RWPE1 (cell line): ENCODE measurements around the gene NOL9.
"Not testable (repeated sequence)": the region's sequence is repeated elsewhere in the genome, so short reads cannot be mapped to it uniquely, and the experiment has no call there.

Source experiments
- CTCF ChIA-PET: fragments of 350-600 bp; sonication (Branson Sonifier 250); formaldehyde crosslinking; extraction: SDS; loops from one replicate; lab custom pipeline; 2021; lab: Yijun Ruan, JAX
- POLR2A ChIA-PET: fragments of 400-600 bp; formaldehyde crosslinking; extraction: SDS; loops from one replicate; lab custom pipeline; 2020; ENCODE audit warnings: antibody characterized with exemption; ENCODE audit not compliant: low non-redundant PET; lab: Yijun Ruan, JAX
- DNase-seq: peaks from one replicate; pipeline ENCODE4 v3.0.0; 2012; ENCODE audit warnings: low spot score
- H3K27ac ChIP-seq: fragments of 450-650 bp; 2 replicates; pipeline ENCODE4 v1.5.1; 2017
- TF ChIP-seq, protein P1 (sequence below): fragments of 450-650 bp; conservative IDR thresholded peaks from 2 replicates; pipeline ENCODE4 v1.5.1; 2017; ENCODE audit warnings: low read depth, mild to moderate bottlenecking

The NOL9 gene

DNA sequence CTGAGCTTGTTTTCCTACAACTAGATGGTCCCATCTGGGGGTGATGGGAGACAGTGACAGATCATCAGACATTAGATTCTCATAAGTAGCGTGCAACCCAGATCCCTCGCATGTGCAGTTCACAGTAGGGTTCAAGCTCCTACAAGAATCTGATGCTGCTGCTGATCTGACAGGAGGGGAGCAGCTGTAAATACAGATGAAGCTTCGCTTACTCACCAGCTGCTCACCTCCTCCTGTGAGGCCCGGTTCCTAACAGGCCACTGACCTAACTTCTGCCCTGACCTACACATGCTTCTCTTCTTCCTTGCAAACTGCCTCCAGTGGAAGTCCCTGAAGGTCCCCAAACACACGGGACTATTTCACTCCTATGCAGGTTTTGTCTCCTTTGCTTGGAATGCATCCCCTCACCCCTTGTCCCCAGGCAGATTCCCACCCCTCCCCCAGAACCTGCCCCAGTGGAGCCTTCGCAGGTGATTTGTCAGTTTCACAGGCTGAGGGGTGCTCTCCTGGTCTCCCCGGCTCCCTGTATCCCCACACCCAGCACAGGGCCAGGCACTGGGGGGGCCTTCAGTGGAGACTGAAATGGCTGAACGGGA, 19.8 kb upstream of the NOL9 start:
- ChIA-PET POLR2A (no interaction called here), CTCF (interaction anchor here (0.6 kb wide), 1 partner anchor 127 kb away, joined by 3 read pairs; the partner anchor contains the start of gene DNAJC11)
- H3K27ac ChIP-seq: no peak overlapping the region
- TF ChIP-seq, protein P1, sequence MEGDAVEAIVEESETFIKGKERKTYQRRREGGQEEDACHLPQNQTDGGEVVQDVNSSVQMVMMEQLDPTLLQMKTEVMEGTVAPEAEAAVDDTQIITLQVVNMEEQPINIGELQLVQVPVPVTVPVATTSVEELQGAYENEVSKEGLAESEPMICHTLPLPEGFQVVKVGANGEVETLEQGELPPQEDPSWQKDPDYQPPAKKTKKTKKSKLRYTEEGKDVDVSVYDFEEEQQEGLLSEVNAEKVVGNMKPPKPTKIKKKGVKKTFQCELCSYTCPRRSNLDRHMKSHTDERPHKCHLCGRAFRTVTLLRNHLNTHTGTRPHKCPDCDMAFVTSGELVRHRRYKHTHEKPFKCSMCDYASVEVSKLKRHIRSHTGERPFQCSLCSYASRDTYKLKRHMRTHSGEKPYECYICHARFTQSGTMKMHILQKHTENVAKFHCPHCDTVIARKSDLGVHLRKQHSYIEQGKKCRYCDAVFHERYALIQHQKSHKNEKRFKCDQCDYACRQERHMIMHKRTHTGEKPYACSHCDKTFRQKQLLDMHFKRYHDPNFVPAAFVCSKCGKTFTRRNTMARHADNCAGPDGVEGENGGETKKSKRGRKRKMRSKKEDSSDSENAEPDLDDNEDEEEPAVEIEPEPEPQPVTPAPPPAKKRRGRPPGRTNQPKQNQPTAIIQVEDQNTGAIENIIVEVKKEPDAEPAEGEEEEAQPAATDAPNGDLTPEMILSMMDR: no peak
- no peak for DNase-seq

DNA sequence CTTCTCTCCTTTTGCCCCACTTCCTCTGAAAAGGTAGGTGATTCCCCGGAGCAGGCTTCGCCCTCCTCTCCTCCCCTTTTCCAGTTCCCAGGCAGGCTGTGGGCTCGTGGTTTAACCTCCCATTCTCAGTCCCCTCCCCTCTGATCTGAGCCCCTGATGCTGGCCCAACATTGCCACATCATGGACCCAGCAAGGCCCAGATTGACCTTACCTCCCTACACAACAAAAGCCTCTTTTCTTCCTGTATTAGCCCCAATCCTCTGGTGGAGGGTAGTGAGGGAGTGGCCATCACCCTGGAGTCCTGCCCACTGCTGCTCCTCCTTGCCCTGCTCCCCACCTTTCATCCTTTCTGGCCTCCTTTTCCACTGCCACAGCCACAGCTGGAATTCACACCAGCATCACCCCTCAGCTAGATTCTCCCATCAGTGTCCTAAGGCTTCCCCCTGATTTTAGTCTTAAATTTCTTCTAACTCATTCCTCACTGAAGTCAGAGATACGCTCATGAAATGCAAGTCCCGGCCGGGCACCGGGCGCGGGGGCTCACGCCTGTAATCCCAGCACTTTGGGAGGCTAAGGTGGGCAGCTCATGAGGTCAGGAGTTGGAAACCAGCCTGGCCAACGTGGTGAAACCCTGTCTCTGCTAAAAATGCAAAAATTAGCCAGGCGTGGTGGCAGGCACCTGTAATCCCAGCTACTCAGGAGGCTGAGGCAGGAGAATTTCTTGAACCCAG, 18.5 kb upstream of the NOL9 start:
- POLR2A ChIA-PET: no interaction called here
- DNase-seq: no peak
- CTCF ChIA-PET: interaction anchor here (0.6 kb wide), 1 partner anchor 363 kb away, joined by 3 read pairs; no protein-coding TSS in a partner anchor
- H3K27ac ChIP-seq: no peak overlapping the region
- TF ChIP-seq, protein P1: no peak

DNA sequence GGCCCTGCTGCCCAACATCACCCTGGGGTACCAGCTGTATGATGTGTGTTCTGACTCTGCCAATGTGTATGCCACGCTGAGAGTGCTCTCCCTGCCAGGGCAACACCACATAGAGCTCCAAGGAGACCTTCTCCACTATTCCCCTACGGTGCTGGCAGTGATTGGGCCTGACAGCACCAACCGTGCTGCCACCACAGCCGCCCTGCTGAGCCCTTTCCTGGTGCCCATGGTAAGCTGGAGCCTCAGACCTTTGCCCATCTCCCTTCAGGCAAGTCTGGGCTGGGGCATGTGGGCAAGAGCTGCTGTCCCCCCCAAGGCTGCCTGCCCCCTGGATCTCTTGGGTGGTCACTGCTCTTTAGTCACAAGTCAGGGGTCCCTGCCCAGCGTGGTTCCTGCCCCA, 16.7 kb upstream of the NOL9 start:
- ChIA-PET CTCF (no interaction called here), POLR2A (interaction anchor here (0.6 kb wide), 1 partner anchor 138 kb away, joined by 3 read pairs; no protein-coding TSS in a partner anchor)
- no peak overlapping the region for H3K27ac ChIP-seq
- no peak for DNase-seq
- TF ChIP-seq, protein P1: no peak

DNA sequence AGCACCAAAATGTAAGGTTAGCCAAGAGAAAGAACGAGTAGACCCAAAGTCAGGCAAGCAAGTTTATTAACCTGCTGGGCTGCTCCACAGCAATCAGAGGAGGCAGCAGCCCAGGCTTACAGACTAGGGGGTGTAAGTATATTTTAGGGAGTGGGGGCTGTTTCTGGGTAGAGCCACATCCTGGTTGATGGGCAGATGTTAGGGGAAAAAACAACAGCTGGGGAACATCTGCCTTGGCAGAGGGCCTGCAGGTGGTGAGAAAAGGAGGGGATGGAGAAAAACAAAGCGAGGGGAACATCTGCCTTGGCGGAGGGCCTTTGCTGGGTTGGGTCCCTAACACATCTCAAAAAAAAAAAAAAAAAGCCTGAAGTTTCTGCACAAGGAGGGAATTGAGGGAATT, 15.8 kb upstream of the NOL9 start:
- no peak for DNase-seq
- H3K27ac ChIP-seq: no peak overlapping the region
- CTCF ChIA-PET: no interaction called here
- TF ChIP-seq, protein P1: no peak
- POLR2A ChIA-PET: no interaction called here

DNA sequence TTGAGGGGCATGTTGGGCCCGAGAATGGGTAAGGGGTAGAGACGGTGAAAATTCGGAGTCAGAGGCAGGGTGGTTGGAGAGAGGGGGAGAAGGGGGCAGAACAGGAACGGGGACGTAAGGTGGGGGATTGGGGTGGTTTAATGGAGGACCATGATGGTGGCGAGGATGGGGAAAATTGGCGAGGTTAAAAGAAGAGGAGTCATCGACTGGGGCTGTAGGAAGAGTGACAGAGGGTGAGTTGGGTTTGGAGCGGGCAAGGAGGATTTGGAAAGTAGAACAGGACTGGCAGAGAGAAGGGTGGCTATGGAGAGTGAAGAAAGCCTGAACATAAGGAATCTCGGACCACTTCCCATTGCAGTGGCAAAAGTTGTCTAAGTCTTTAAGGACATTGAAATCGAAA, 14.7 kb upstream of the NOL9 start:
- TF ChIP-seq, protein P1: no peak
- DNase-seq: no peak
- POLR2A ChIA-PET: no interaction called here
- CTCF ChIA-PET: interaction anchor here (1.0 kb wide), 1 partner anchor 12 kb away, joined by 3 read pairs; no protein-coding TSS in a partner anchor
- no peak overlapping the region for H3K27ac ChIP-seq

DNA sequence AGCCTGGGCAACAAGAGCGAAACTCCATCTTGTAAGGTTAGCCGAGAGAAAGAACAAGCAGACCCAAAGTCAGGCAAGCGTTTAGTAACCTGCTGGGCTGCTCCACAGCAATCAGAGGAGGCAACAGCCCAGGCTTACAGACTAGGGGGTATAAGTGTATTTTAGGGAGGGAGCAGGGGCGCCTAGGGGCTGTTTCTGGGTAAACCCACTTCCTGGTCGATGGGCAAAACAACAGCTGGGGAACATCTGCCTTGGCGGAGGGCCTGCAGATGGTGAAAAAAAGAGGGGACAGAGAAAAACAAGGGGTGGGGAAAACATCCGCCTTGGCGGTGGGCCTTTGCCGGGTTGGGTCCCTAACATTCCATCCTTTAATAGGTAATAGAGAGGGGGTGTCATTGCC, 6.0 kb upstream of the NOL9 start:
- TF ChIP-seq, protein P1: no peak

DNA sequence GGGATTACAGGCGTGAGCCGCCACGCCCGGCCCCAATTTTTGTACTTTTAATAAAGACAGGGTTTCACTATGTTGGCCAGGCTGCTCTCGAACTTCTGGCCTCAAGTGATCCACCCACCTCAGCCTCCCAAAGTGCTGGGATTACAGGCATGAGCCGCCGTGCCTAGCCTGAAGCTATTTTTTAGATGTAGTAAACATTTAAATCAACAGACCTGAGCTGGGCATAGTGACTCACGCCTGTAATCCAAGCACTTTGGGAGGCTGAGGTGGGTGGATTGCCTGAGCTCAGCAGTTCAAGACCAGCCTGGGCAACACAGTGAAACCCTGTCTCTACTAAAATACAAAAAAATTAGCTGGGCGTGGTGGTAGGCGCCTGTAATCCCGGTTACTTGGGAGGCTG, 4.8 kb upstream of the NOL9 start:
- DNase-seq, CTCF ChIA-PET, POLR2A ChIA-PET, H3K27ac ChIP-seq: not testable (repeated sequence)

More for the DNA sequence above, 6.0 kb upstream of the NOL9 start:
- ChIA-PET CTCF (no interaction called here), POLR2A (no interaction called here)
- DNase-seq: no peak
- H3K27ac ChIP-seq: no peak overlapping the region
